Neuron (in vitro differentiated cells): ENCODE measurements around the gene UHRF1.
A peak's percentile ranks its signal among the peaks of the same experiment; 100 is the strongest.

ENCODE experiments used
- H2AFZ ChIP-seq: one replicate; pipeline ENCODE4 v1.6.1; 2013; ENCODE audit warnings: low read depth, mild to moderate bottlenecking, inconsistent platforms, low read length, moderate library complexity
- H3K27me3 ChIP-seq: one replicate; pipeline ENCODE4 v1.6.1; 2013; ENCODE audit warnings: low read length; ENCODE audit not compliant: insufficient read depth
- H3K36me3 ChIP-seq: one replicate; pipeline ENCODE4 v1.6.1; 2013; ENCODE audit warnings: low read length; ENCODE audit not compliant: insufficient read depth
- H3K4me1 ChIP-seq: one replicate; pipeline ENCODE4 v1.6.1; 2013; ENCODE audit warnings: low read length; ENCODE audit not compliant: insufficient read depth
- H3K4me3 ChIP-seq: 2 replicates; pipeline ENCODE4 v1.5.1; 2013; ENCODE audit warnings: mild to moderate bottlenecking, low read length, moderate library complexity
- H3K9me3 ChIP-seq: one replicate; pipeline ENCODE4 v1.6.1; 2013; ENCODE audit warnings: low read length

UHRF1 gene

GRCh38 chr19:4962085-4962619 lies 52.9 kb downstream of the UHRF1 start:
- no peak overlapping the region for H2AFZ ChIP-seq
- H3K4me3 ChIP-seq, result no peak overlapping the region
- H3K27me3 ChIP-seq, result no peaks in the 10 kb centered on the region
- peaks cover 2% of the 10 kb centered on the region for H3K9me3 ChIP-seq
- H3K36me3 ChIP-seq, result peaks cover 40% of the 10 kb centered on the region
- no peaks in the 10 kb centered on the region for H3K4me1 ChIP-seq

GRCh38 chr19:4965061-4965460 lies 55.8 kb downstream of the UHRF1 start:
- no peaks in the 10 kb centered on the region for H3K27me3 ChIP-seq
- H3K9me3 ChIP-seq, result peaks cover 2% of the 10 kb centered on the region
- no peak overlapping the region for H3K4me3 ChIP-seq
- peaks cover 9% of the 10 kb centered on the region for H3K4me1 ChIP-seq
- H2AFZ ChIP-seq, result no peak overlapping the region
- peaks cover 23% of the 10 kb centered on the region for H3K36me3 ChIP-seq

GRCh38 chr19:4966591-4966990 lies 57.3 kb downstream of the UHRF1 start:
- H3K36me3 ChIP-seq, result peaks cover 18% of the 10 kb centered on the region
- H3K4me1 ChIP-seq, result peaks cover 24% of the 10 kb centered on the region

DNA sequence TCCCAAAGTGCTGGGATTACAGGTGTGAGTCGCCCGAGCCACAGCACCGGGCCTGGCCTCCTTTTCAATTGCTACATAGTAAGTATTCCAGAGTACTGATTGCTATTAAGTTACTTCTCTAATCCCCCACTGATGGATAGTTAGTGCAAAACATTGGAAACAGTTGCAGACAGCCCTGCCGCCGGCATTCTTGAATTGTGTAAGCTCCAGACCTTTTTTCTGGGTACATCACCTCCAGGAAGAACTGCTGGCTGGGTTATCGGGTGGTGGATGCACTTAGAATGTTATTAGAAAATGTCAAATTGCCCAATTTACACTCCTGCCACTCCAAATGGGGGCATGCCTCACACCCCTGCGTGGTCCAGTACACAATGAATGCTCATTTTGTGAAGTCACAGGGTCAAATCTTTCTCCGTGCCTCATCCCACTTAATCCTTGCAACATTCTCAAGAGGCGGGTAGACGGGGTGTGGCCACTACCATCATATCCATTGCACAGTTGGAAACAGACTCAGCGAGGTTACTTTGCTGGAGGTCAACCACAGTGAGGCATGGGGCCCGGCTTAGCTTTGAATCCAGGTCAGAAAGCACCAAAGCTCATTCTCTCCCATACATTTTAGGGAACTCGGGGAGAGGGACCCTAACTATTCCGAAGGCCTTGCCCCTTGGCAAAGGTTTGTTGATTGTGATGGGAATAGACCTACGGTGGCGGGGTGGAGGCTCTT lies 58.6 kb downstream of the UHRF1 start:
- Histone ChIP-seq H3K4me3 (peak overlapping the region; percentile 33), H3K36me3 (peaks cover 10% of the 10 kb centered on the region), H2AFZ (no peak overlapping the region), H3K9me3 (no peaks in the 10 kb centered on the region), H3K4me1 (peaks cover 27% of the 10 kb centered on the region), H3K27me3 (no peaks in the 10 kb centered on the region)

More at GRCh38 chr19:4966591-4966990, 57.3 kb downstream of the UHRF1 start:
- Histone ChIP-seq H3K27me3 (no peaks in the 10 kb centered on the region), H3K4me3 (no peak overlapping the region), H2AFZ (no peak overlapping the region), H3K9me3 (peaks cover 2% of the 10 kb centered on the region)

DNA sequence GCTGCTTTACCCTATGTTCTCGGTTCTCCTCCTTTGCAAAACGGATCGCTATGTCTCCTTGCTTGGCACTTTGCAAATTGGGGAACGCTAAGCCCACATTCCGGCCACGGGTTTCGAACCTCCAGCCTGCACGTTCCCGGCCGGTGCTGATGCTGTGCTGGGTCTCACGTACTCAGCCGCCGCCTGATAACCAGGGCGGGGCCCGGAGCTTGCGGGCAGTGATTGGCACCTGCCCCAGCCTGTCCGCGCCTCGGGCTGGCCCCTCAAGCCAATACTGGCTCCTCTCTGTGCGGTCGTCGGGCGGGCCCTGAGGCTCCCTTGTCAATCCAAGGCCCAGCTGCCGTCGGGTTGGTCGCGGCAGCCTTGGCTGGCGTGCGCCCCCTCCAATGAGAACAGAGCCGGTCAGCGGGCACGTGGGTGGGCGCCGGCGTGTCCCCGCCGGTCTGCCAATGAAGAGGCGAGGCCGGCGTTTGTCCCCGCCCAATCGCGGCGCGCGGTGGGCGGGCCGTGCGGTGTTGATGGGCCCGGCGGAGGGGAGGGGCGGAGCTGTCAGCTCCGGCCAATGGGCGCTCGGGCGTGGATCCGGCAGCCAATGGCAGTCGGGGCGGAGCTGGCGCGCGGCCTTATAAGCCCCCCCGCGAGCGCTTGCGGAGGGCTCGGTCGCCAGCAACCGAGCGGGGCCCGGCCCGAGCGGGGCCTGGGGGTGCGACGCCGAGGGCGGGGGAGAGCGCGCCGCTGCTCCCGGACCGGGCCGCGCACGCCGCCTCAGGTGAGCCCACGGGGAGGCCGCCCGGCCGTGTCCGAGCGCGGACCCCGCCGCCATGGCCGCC lies 59.4 kb downstream of the UHRF1 start, which contains the start of gene KDM4B:
KDM4B (plus strand) TSS at position 652 of the 830 bp plus-strand sequence. CDS start 63,778 bp downstream, outside the sequence.
- peaks cover 27% of the 10 kb centered on the region for H3K4me1 ChIP-seq
- no peak within 1 kb of the TSS for H2AFZ ChIP-seq

DNA sequence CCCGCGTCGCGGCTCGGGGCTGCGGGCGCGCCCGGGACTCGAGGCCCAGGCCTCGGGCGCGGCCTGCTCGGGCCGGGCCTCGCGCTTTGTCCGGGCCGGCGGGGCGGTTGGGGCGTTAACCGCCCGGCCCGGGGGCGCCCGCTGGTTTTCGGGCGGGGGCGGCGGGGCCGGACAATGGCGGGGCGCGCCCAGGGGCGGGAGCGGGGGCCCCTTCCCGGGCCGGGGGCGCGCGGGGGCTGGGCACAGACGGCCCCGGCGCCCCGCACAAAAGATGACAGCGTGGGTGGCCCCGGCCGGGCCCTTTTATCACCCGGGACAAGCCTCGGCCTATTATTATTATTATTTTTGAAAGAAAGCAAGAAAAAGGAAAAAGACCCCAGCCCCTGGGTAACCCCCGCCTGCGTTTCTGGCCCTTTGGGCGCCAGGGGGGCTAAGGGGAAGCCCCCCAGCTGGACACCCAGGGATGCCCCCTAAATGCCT lies 60.0 kb downstream of the UHRF1 start:
- Histone ChIP-seq H3K9me3 (no peaks in the 10 kb centered on the region), H2AFZ (no peak overlapping the region), H3K4me3 (peak overlapping the region; percentile 94), H3K27me3 (no peaks in the 10 kb centered on the region), H3K36me3 (peaks cover 5% of the 10 kb centered on the region), H3K4me1 (peaks cover 27% of the 10 kb centered on the region)

More for the DNA sequence above, 59.4 kb downstream of the UHRF1 start, which contains the start of gene KDM4B:
- no peaks in the 10 kb centered on the region for H3K9me3 ChIP-seq
- no peaks in the 10 kb centered on the region for H3K27me3 ChIP-seq
- H3K4me3 ChIP-seq, result peak within 1 kb of the TSS; percentile 94
- peaks cover 7% of the 10 kb centered on the region for H3K36me3 ChIP-seq

- H3K4me3 ChIP-seq, result peak overlapping the region; percentile 94
- H3K4me1 ChIP-seq, result peaks cover 27% of the 10 kb centered on the region
- no peaks in the 10 kb centered on the region for H3K27me3 ChIP-seq
- H3K9me3 ChIP-seq, result no peaks in the 10 kb centered on the region
- peaks cover 2% of the 10 kb centered on the region for H3K36me3 ChIP-seq
- no peak overlapping the region for H2AFZ ChIP-seq
Measured at GRCh38 chr19:4969772-4970531, 60.7 kb downstream of the UHRF1 start.

DNA sequence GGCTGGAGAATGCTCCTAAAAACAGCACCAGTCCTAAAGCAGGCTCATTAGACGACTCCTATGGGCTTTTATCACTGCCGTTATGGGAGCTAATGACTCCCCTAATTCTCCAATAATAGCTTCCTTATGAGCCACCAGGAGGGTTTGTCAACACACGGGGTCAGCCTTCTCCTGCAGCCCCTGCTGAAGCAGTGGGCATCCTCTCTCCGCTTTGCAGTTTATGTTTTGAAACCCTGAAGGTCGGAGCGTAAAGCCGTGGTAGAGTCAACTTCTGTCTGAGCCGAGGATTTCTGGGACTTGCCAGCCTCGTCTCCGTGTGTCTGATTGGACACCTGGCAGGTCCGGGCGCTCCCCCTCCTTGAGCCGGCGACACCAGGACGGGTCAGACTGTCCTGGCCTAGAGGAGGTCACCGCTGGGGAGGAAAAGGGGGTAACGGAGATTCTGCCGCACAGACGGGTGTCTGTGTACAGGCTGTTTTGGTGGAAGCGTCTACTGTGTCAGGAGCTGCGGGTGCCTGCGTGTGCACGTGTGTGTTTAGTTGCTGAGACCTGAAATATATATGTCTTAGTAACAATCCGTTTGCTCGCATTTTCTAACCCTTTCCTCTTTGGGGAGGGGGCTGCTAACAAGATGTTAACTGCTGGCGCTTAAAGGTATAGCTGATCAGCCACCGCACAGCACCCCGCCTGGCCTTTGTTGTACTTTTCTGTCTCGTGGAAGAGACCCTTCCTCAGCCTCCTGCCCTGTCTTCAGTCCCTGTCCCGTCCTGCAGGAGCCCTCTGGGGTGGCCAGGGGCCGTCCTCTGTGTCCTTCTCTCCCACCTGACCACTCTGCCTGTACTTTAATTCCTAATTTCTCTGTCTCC lies 61.5 kb downstream of the UHRF1 start:
- H3K4me3 ChIP-seq, result peak overlapping the region; percentile 94
- no peaks in the 10 kb centered on the region for H3K27me3 ChIP-seq
- H3K9me3 ChIP-seq, result no peaks in the 10 kb centered on the region
- no peaks in the 10 kb centered on the region for H3K36me3 ChIP-seq
- H3K4me1 ChIP-seq, result peaks cover 27% of the 10 kb centered on the region
- H2AFZ ChIP-seq, result no peak overlapping the region

DNA sequence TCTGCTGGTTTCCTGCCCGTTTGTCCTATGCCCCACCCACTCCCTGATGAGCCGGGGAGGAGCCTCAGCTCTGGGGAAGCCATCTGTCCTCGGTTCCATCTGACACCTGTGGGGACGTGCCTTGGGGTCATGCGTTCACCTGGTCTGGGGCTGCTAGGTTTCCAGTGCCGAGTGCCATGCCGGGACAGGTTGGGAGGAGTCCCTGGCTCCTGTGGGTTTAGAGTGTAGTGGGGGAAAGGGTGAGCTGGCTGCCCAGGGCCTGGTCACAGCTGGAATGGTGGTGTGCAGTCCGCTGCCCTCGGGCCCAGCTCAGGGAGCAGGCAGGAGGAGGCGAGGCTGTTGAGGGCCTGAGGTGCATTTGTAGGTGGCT lies 62.1 kb downstream of the UHRF1 start:
- H3K9me3 ChIP-seq, result no peaks in the 10 kb centered on the region
- H3K4me3 ChIP-seq, result peak overlapping the region; percentile 94
- peaks cover 27% of the 10 kb centered on the region for H3K4me1 ChIP-seq
- no peaks in the 10 kb centered on the region for H3K27me3 ChIP-seq
- no peak overlapping the region for H2AFZ ChIP-seq
- H3K36me3 ChIP-seq, result no peaks in the 10 kb centered on the region

DNA sequence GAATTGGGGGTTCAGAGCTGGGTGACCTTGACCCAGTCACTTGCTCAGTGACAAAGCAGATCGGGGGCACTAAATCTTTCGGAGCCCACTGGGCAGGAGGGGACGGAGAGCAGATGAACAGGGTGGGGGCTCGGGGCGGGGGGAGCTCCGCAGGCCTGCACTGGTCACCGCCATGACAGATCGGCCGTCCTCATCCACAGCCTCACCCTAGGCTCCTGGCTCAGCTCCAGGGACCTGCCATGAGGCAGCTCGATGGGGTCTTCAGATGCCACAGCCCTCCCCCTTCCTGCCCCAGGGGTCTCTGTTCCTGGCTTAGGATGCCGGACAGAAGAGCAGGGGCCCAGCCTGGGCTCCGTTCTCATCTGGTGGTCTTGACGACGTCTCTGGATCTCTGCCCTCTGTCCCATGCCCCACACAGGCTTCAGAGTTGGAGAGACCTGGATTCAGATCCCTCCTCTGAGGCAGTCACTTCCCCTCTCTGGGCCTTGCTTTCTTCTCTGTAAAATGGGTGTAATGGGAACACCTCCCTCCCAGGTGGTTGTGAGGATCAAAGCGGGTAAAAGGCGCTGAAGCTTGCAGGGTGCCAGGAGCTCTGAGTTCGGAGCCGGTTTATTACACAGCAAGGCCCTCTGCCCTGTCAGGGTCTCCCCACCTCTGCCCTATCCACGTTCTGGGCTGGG lies 62.7 kb downstream of the UHRF1 start:
- H3K4me1 ChIP-seq, result peaks cover 27% of the 10 kb centered on the region
- H3K9me3 ChIP-seq, result no peaks in the 10 kb centered on the region
- H3K36me3 ChIP-seq, result no peaks in the 10 kb centered on the region
- H3K4me3 ChIP-seq, result no peak overlapping the region
- no peak overlapping the region for H2AFZ ChIP-seq
- no peaks in the 10 kb centered on the region for H3K27me3 ChIP-seq

DNA sequence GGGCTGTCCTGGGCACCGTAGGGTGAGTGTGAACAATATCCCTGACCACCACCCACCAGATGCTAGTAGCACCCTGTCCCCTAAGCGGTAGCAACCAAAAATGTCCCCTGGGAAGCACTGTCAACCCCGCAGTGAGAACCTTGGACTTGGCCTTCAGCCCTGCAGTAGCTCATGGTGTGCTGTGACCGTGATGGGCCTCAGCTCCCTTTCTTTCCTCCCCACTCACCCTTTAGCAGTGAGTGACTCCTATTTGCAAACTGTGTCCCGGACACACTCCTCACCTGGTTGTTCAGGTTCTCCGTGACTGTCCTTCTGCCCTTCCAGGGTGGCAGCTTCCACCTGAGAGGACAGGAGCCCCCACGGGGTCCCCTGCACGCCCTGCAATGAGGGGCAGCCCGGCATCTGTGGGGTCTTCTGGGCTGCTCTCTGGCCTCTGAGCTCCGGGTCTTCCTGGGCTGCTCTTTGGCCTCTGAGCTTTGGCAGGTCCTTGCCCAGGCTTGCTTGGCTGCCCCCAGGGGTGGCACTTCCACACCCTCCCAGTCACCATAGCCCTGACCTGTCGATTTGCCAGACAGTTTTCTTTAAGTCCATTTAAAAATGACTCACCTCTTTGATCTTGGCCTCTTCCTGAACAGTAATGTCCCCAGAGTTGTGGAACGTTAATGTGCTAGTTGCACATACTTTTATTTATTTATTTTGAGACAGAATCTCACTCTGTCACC lies 63.4 kb downstream of the UHRF1 start:
- H3K27me3 ChIP-seq, result no peaks in the 10 kb centered on the region
- H3K4me1 ChIP-seq, result peaks cover 27% of the 10 kb centered on the region
- no peak overlapping the region for H2AFZ ChIP-seq
- H3K9me3 ChIP-seq, result no peaks in the 10 kb centered on the region
- H3K36me3 ChIP-seq, result peaks cover 5% of the 10 kb centered on the region
- H3K4me3 ChIP-seq, result no peak overlapping the region
